ENCODE results near the gene GALNT17. TPM values are rescaled to one million over a fixed set of nuclear protein-coding genes. Genes with fewer than 3 reads are reported as not detected.

The GALNT17 gene
- total RNA-seq, 2 donors from 2014 or later: 46.7 to 58.1 TPM

- TF ChIP-seq POLR2A (IDR thresholded peaks at IDR 0.05) (no peak), POLR2AphosphoS5 (IDR thresholded peaks at IDR 0.05) (no peak), CTCF (IDR thresholded peaks at IDR 0.05) (no peak)
- intact Hi-C loops (cut with DNase I): no loop called here
- H3K9me3 ChIP-seq: no peaks in the 10 kb centered on the region
- H3K27me3 ChIP-seq (replicated peaks; ENCODE audit: insufficient read depth): no peaks in the 10 kb centered on the region
- no peak overlapping the region for H3K27ac ChIP-seq
- no peaks in the 10 kb centered on the region for H3K36me3 ChIP-seq
- no peak overlapping the region for H3K4me3 ChIP-seq
- 90% methylated on average over 4 of the region's 4 CpGs for WGBS
- DNase-seq (ENCODE audit: low spot score): no peak
- H3K4me1 ChIP-seq (replicated peaks): no peaks in the 10 kb centered on the region
Observed at GRCh38 chr7:71301167-71301566, 169.2 kb downstream of the GALNT17 start.

GRCh38 chr7:71303566-71303965 is 171.6 kb downstream of the GALNT17 start:
- Histone ChIP-seq H3K9me3 (no peaks in the 10 kb centered on the region), H3K27me3 (replicated peaks; ENCODE audit: insufficient read depth) (no peaks in the 10 kb centered on the region), H3K27ac (no peak overlapping the region), H3K36me3 (no peaks in the 10 kb centered on the region), H3K4me3 (no peak overlapping the region), H3K4me1 (replicated peaks) (no peaks in the 10 kb centered on the region)
- whole genome bisulfite sequencing: 11% methylated on average over 6 of the region's 6 CpGs
- no peak for DNase-seq (ENCODE audit: low spot score)
- intact Hi-C loops (cut with DNase I): no loop called here
- TF ChIP-seq POLR2AphosphoS5 (IDR thresholded peaks at IDR 0.05) (no peak), CTCF (IDR thresholded peaks at IDR 0.05) (no peak), POLR2A (IDR thresholded peaks at IDR 0.05) (no peak)

- DNase-seq (ENCODE audit: low spot score): peak; percentile 9
- 13% methylated on average over 6 of the region's 6 CpGs for WGBS
Observed at GRCh38 chr7:71308096-71308495, 176.2 kb downstream of the GALNT17 start.

GRCh38 chr7:71311576-71311975 is 179.6 kb downstream of the GALNT17 start:
- WGBS: 85% methylated on average over 2 of the region's 2 CpGs
- intact Hi-C loops (cut with DNase I): loop anchor here (5.0 kb wide), 1 partner anchor 74 kb away; no protein-coding TSS in a partner anchor

More at GRCh38 chr7:71308096-71308495, 176.2 kb downstream of the GALNT17 start:
- no peaks in the 10 kb centered on the region for H3K27me3 ChIP-seq (replicated peaks; ENCODE audit: insufficient read depth)
- intact Hi-C loops (cut with DNase I): no loop called here
- no peaks in the 10 kb centered on the region for H3K4me1 ChIP-seq (replicated peaks)
- TF ChIP-seq POLR2A (IDR thresholded peaks at IDR 0.05) (no peak), POLR2AphosphoS5 (IDR thresholded peaks at IDR 0.05) (peak; percentile 55)
- H3K36me3 ChIP-seq: no peaks in the 10 kb centered on the region
- H3K4me3 ChIP-seq: no peak overlapping the region
- H3K27ac ChIP-seq: peak overlapping the region; percentile 5 to 24
- no peaks in the 10 kb centered on the region for H3K9me3 ChIP-seq

GRCh38 chr7:71312755-71313490 is 181.0 kb downstream of the GALNT17 start:
- no peak overlapping the region for H3K4me3 ChIP-seq
- no peaks in the 10 kb centered on the region for H3K9me3 ChIP-seq
- 87% methylated on average over 3 of the region's 3 CpGs for WGBS
- TF ChIP-seq POLR2AphosphoS5 (IDR thresholded peaks at IDR 0.05): no peak
- no peak for TF ChIP-seq CTCF (IDR thresholded peaks at IDR 0.05)
- no peak for TF ChIP-seq POLR2A (IDR thresholded peaks at IDR 0.05)
- no peaks in the 10 kb centered on the region for H3K36me3 ChIP-seq
- intact Hi-C loops (cut with DNase I): loop anchor here (5.0 kb wide), 1 partner anchor 76 kb away; no protein-coding TSS in a partner anchor
- H3K27ac ChIP-seq: no peak overlapping the region
- no peaks in the 10 kb centered on the region for H3K4me1 ChIP-seq (replicated peaks)
- no peak for DNase-seq (ENCODE audit: low spot score)
- no peaks in the 10 kb centered on the region for H3K27me3 ChIP-seq (replicated peaks; ENCODE audit: insufficient read depth)

More at GRCh38 chr7:71311576-71311975, 179.6 kb downstream of the GALNT17 start:
- H3K9me3 ChIP-seq: no peaks in the 10 kb centered on the region
- no peaks in the 10 kb centered on the region for H3K27me3 ChIP-seq (replicated peaks; ENCODE audit: insufficient read depth)
- no peak overlapping the region for H3K4me3 ChIP-seq
- TF ChIP-seq CTCF (IDR thresholded peaks at IDR 0.05) (no peak), POLR2A (IDR thresholded peaks at IDR 0.05) (no peak), POLR2AphosphoS5 (IDR thresholded peaks at IDR 0.05) (no peak)
- no peak overlapping the region for H3K27ac ChIP-seq
- DNase-seq (ENCODE audit: low spot score): no peak
- H3K4me1 ChIP-seq (replicated peaks): no peaks in the 10 kb centered on the region
- H3K36me3 ChIP-seq: no peaks in the 10 kb centered on the region

Measured in prostate gland (tissue), 2 donors.